Measurements from ENCODE around the gene TUBB4A. TPM values are rescaled to one million over a fixed set of nuclear protein-coding genes. Genes with fewer than 3 reads are reported as not detected.

Gene TUBB4A
- total RNA-seq, 2 experiments from 2014 or later = 9.7 to 16.0 TPM

DNA sequence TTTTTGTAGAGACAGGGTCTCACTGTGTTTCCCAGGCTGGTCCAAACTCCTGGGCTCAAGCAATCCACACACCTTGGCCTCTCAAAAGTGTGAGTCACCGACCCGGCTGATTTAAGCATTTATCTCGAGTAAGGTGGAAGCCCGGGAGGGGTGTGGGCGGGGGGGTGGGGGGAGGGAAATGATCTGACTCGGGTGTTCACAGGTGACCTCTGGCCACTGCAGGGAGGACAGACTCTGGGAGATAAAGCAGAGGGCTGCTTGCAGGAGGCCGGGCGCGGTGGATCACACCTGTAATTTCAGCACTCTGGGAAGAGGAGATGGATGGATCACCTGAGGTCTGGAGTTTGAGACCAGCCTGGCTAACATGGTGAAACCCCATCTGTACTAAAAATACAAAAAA lies 28.5 kb downstream of the TUBB4A start:
- Histone ChIP-seq H3K36me3 (ENCODE audit: insufficient read depth, low read length) (peaks cover 49% of the 10 kb centered on the region), H3K9me2 (ENCODE audit: insufficient read depth, low read length) (no peaks in the 10 kb centered on the region), H4K20me1 (ENCODE audit: insufficient read depth, low read length) (no peaks in the 10 kb centered on the region), H2AFZ (ENCODE audit: low read length) (no peak overlapping the region), H3K79me2 (ENCODE audit: insufficient read depth, low read depth, low read length) (no peaks in the 10 kb centered on the region), H3K4me1 (ENCODE audit: insufficient read depth, low read length, poor library complexity, severe bottlenecking) (peaks cover 5% of the 10 kb centered on the region), H3K4me2 (ENCODE audit: low read length) (no peak overlapping the region), H3K9me3 (ENCODE audit: low read length) (no peaks in the 10 kb centered on the region), H3K4me3 (ENCODE audit: low read depth, low read length, poor library complexity, severe bottlenecking) (no peak overlapping the region), H3K27ac (ENCODE audit: low read depth, low read length, poor library complexity, severe bottlenecking) (no peak overlapping the region)
- DNase-seq (ENCODE audit: low spot score) = no peak
- TF ChIP-seq CTCF (conservative IDR thresholded peaks at IDR 0.05; ENCODE audit: low read length) = no peak
- TF ChIP-seq EZH2phosphoT487 (IDR thresholded peaks at IDR 0.05; ENCODE audit: borderline replicate concordance, low read depth, low read length) = no peak
- BruUV-seq (replicated peaks) = no TSS peak
- ChIA-PET POLR2A (no interaction called here), CTCF (ENCODE audit: unreplicated experiment) (no interaction called here)
- intact Hi-C loops (cut with micrococcal nuclease; ENCODE audit: unreplicated experiment) = no loop called here

DNA sequence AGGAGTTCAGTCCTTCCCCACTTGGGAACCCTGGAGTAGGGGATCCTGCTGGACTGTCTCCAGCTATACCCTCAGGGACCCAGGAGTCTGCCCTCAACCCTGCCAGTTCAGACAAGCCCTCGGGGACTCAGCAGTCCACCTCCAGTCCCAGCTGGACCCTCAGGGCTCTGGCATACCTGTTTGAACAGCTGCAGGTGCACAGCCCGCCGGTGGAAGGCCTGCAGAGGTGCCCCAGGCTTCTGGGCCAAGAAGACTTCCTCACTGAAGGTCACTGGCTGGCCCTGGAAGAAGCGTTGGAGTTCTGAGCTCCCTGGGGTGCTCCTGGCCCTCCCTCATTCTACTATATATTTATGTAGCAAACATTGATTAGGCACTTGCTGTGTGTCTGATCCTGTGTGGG lies 29.4 kb downstream of the TUBB4A start:
- no peaks in the 10 kb centered on the region for H3K9me3 ChIP-seq (ENCODE audit: low read length)
- DNase-seq (ENCODE audit: low spot score) = no peak
- peaks cover 51% of the 10 kb centered on the region for H3K36me3 ChIP-seq (ENCODE audit: insufficient read depth, low read length)
- no peak overlapping the region for H3K4me2 ChIP-seq (ENCODE audit: low read length)
- intact Hi-C loops (cut with micrococcal nuclease; ENCODE audit: unreplicated experiment) = no loop called here
- H3K27ac ChIP-seq (ENCODE audit: low read depth, low read length, poor library complexity, severe bottlenecking) = no peak overlapping the region
- TF ChIP-seq EZH2phosphoT487 (IDR thresholded peaks at IDR 0.05; ENCODE audit: borderline replicate concordance, low read depth, low read length) (no peak), CTCF (conservative IDR thresholded peaks at IDR 0.05; ENCODE audit: low read length) (no peak)
- BruUV-seq (replicated peaks) = no TSS peak
- H4K20me1 ChIP-seq (ENCODE audit: insufficient read depth, low read length) = no peaks in the 10 kb centered on the region
- CTCF ChIA-PET (ENCODE audit: unreplicated experiment) = no interaction called here
- H3K79me2 ChIP-seq (ENCODE audit: insufficient read depth, low read depth, low read length) = no peaks in the 10 kb centered on the region
- H3K9me2 ChIP-seq (ENCODE audit: insufficient read depth, low read length) = no peaks in the 10 kb centered on the region
- H3K4me3 ChIP-seq (ENCODE audit: low read depth, low read length, poor library complexity, severe bottlenecking) = no peak overlapping the region
- POLR2A ChIA-PET = no interaction called here
- no peak overlapping the region for H2AFZ ChIP-seq (ENCODE audit: low read length)
- peaks cover 5% of the 10 kb centered on the region for H3K4me1 ChIP-seq (ENCODE audit: insufficient read depth, low read length, poor library complexity, severe bottlenecking)

- POLR2A ChIA-PET = no interaction called here
- H3K79me2 ChIP-seq (ENCODE audit: insufficient read depth, low read depth, low read length) = no peaks in the 10 kb centered on the region
- H2AFZ ChIP-seq (ENCODE audit: low read length) = no peak overlapping the region
- no peaks in the 10 kb centered on the region for H3K4me1 ChIP-seq (ENCODE audit: insufficient read depth, low read length, poor library complexity, severe bottlenecking)
- no peak overlapping the region for H3K4me3 ChIP-seq (ENCODE audit: low read depth, low read length, poor library complexity, severe bottlenecking)
- H4K20me1 ChIP-seq (ENCODE audit: insufficient read depth, low read length) = no peaks in the 10 kb centered on the region
- intact Hi-C loops (cut with micrococcal nuclease; ENCODE audit: unreplicated experiment) = no loop called here
- no peak for DNase-seq (ENCODE audit: low spot score)
- no peak overlapping the region for H3K27ac ChIP-seq (ENCODE audit: low read depth, low read length, poor library complexity, severe bottlenecking)
- no peaks in the 10 kb centered on the region for H3K9me3 ChIP-seq (ENCODE audit: low read length)
- H3K9me2 ChIP-seq (ENCODE audit: insufficient read depth, low read length) = no peaks in the 10 kb centered on the region
- no TSS peak for BruUV-seq (replicated peaks)
- H3K36me3 ChIP-seq (ENCODE audit: insufficient read depth, low read length) = peaks cover 42% of the 10 kb centered on the region
- TF ChIP-seq CTCF (conservative IDR thresholded peaks at IDR 0.05; ENCODE audit: low read length) = no peak
- TF ChIP-seq EZH2phosphoT487 (IDR thresholded peaks at IDR 0.05; ENCODE audit: borderline replicate concordance, low read depth, low read length) = no peak
- CTCF ChIA-PET (ENCODE audit: unreplicated experiment) = no interaction called here
- no peak overlapping the region for H3K4me2 ChIP-seq (ENCODE audit: low read length)
Observed at GRCh38 chr19:6471076-6471475, 31.0 kb downstream of the TUBB4A start.
